HepG2 (cell line): ENCODE measurements around the gene TMEM131. TPM values are rescaled to one million over a fixed set of nuclear protein-coding genes. Genes with fewer than 3 reads are reported as not detected.

Experiments
- ATAC-seq: fragments of 200-7000 bp; cut with Tn5 transposase; 3 replicates; pipeline ENCODE4 v1.9.1; 2020; ENCODE audit warnings: mild to moderate bottlenecking, moderate library complexity
- BruUV-seq: library from RNA; stranded (reverse); fragments of 400-500 nt; replicated peaks from 2 replicates; lab custom pipeline; 2021; lab: Mats Ljungman, UMichigan
- CTCF ChIA-PET: fragments of 300-600 bp; formaldehyde crosslinking; extraction: SDS; loops from one replicate; lab custom pipeline; 2021; ENCODE audit warnings: low total read pairs, inconsistent platforms, low intra/inter-chr PET ratio; lab: Yijun Ruan, JAX
- POLR2A ChIA-PET: fragments of 350-600 bp; sonication (Branson Sonifier 250); formaldehyde crosslinking; loops from one replicate; lab custom pipeline; 2020; ENCODE audit warnings: antibody characterized with exemption, inconsistent platforms; lab: Yijun Ruan, JAX
- DNase-seq: peaks from one replicate; pipeline ENCODE4 v3.0.0-alpha.2; 2015; ENCODE audit warnings: low spot score
- FAIRE-seq: peaks from 3 replicates; lab custom pipeline; 2011; peaks lifted over from hg19 to GRCh38; lab: Jason Lieb, UNC
- H2AFZ ChIP-seq: one replicate; pipeline ENCODE4 v1.6.1; 2011; ENCODE audit warnings: low read length, inconsistent platforms
- H3K27ac ChIP-seq: fragments of 300-600 bp; 3 replicates; pipeline ENCODE4 v1.8.0; 2011; ENCODE audit warnings: mixed run types, mild to moderate bottlenecking, mixed read lengths, low read length, inconsistent platforms; ENCODE audit not compliant: insufficient read depth; ENCODE audit errors: extremely low read length
- H3K27me3 ChIP-seq, 2 experiments: fragments of 200-600 bp in 1 of 2; 2 replicates in 1 of 2; 3 replicates in 1 of 2; pipeline versions ENCODE4 v1.6.0 to v1.8.0; 2011; ENCODE audit warnings: low read length in 2 of 2, mild to moderate bottlenecking in 2 of 2, moderate library complexity in 2 of 2, inconsistent platforms in 1 of 2; ENCODE audit not compliant: insufficient read depth in 2 of 2, control insufficient read depth in 1 of 2
- H3K36me3 ChIP-seq, 2 experiments: fragments of 200-600 bp in 1 of 2; replicated peaks in 1 of 2; 2 replicates in 1 of 2; 3 replicates in 1 of 2; pipeline versions ENCODE4 v1.5.1 to v1.8.0; 2011; ENCODE audit warnings: low read length in 2 of 2, inconsistent platforms in 1 of 2; ENCODE audit not compliant: insufficient read depth in 2 of 2, control insufficient read depth in 1 of 2
- H3K4me1 ChIP-seq: 2 replicates; pipeline ENCODE4 v1.5.1; 2012; ENCODE audit warnings: low read length, inconsistent platforms; ENCODE audit not compliant: insufficient read depth
- H3K4me2 ChIP-seq: 2 replicates; pipeline ENCODE4 v1.6.0; 2011; ENCODE audit warnings: low read depth, low read length, inconsistent platforms
- H3K4me3 ChIP-seq, 3 experiments: fragments of 200-600 bp in 1 of 3; sonication (generic), shearing (Covaris generic) in 1 of 3; replicated peaks in 1 of 3; 2 replicates each; pipeline ENCODE4 v1.5.1; 2011 to 2016; ENCODE audit warnings: low read length in 3 of 3, inconsistent platforms in 2 of 3, low read depth in 2 of 3, mild to moderate bottlenecking in 2 of 3, control low read depth in 1 of 3, mixed read lengths in 1 of 3; ENCODE audit not compliant: insufficient read depth in 1 of 3
- H3K79me2 ChIP-seq: one replicate; pipeline ENCODE4 v1.6.1; 2011; ENCODE audit warnings: low read length, inconsistent platforms; ENCODE audit not compliant: insufficient read depth
- H3K9ac ChIP-seq: 2 replicates; pipeline ENCODE4 v1.6.0; 2011; ENCODE audit warnings: mild to moderate bottlenecking, low read depth, low read length, inconsistent platforms; ENCODE audit not compliant: insufficient read depth
- H3K9me3 ChIP-seq: 2 replicates; pipeline ENCODE4 v1.5.1; 2012; ENCODE audit warnings: mild to moderate bottlenecking, low read length
- H4K20me1 ChIP-seq: 2 replicates; pipeline ENCODE4 v1.6.0; 2011; ENCODE audit warnings: inconsistent platforms, mild to moderate bottlenecking, low read length, moderate library complexity; ENCODE audit not compliant: insufficient read depth
- MTF1 ChIP-seq: sonication (generic); formaldehyde crosslinking; IDR thresholded peaks from 2 replicates; pipeline ENCODE4 v1.5.0; 2020; ENCODE audit warnings: missing genetic modification reagents
- NAIF1 ChIP-seq: sonication (generic); formaldehyde crosslinking; IDR thresholded peaks from 2 replicates; pipeline ENCODE4 v1.5.0; 2020; ENCODE audit warnings: mild to moderate bottlenecking, missing genetic modification reagents, borderline replicate concordance
- RAD21 ChIP-seq: fragments of 450-650 bp; formaldehyde crosslinking; IDR thresholded peaks from 2 replicates; pipeline ENCODE4 v1.5.0; 2020; ENCODE audit warnings: mild to moderate bottlenecking
- RXRA ChIP-seq: sonication (generic); formaldehyde crosslinking; IDR thresholded peaks from 2 replicates; pipeline ENCODE4 v1.5.1; 2020; ENCODE audit warnings: missing genetic modification reagents
- SIN3B ChIP-seq: fragments of 150-350 bp; IDR thresholded peaks from 2 replicates; pipeline ENCODE4 v1.6.1; 2014; ENCODE audit warnings: low read length
- SMARCE1 ChIP-seq: fragments of 450-650 bp; IDR thresholded peaks from 2 replicates; pipeline ENCODE4 v1.6.1; 2017; ENCODE audit warnings: borderline replicate concordance
- ZBTB42 ChIP-seq: sonication (generic); formaldehyde crosslinking; IDR thresholded peaks from 2 replicates; pipeline ENCODE4 v1.5.0; 2020; ENCODE audit warnings: mild to moderate bottlenecking, missing genetic modification reagents
- ZNF431 ChIP-seq: sonication (generic); formaldehyde crosslinking; IDR thresholded peaks from 2 replicates; pipeline ENCODE4 v1.9.0; 2022; ENCODE audit warnings: missing genetic modification reagents, low read depth, mild to moderate bottlenecking, borderline replicate concordance
- ZNF446 ChIP-seq: sonication (generic); formaldehyde crosslinking; IDR thresholded peaks from 2 replicates; pipeline ENCODE4 v1.5.0; 2020; ENCODE audit warnings: mild to moderate bottlenecking, missing genetic modification reagents
- ZNF549 ChIP-seq: sonication (generic); formaldehyde crosslinking; IDR thresholded peaks from 2 replicates; pipeline ENCODE4 v1.5.0; 2020; ENCODE audit warnings: missing genetic modification reagents
- WGBS: methylation state at CpG from one replicate; pipeline ENCODE4 v1.1.6; 2017; ENCODE audit warnings: low lambda C conversion rate; 5-methylcytosine and 5-hydroxymethylcytosine counted together
- in situ Hi-C: cut with HindIII; loops from 2 replicates; pipeline ENCODE4 v1.10.0; 2017; ENCODE audit warnings: low pct_unique_long_range_greater_than_20kb; ENCODE audit not compliant: extremely low pct_ligation_motif_present
- intact Hi-C: fragments of 100-400 bp; cut with micrococcal nuclease; formaldehyde crosslinking; loops from one replicate; pipeline ENCODE4 v1.10.0; 2022; ENCODE audit not compliant: unreplicated experiment
- polyA plus RNA-seq, 8 experiments: library from polyadenylated mRNA; depleted of rRNA in 3 of 8; stranded (reverse) in 7 of 8; unstranded in 1 of 8; fragments of >200 nt; fragmentation: Illumina TruSeq in 4 of 8; extraction: Trizol in 4 of 8; gene quantifications; 2 replicates each; pipeline versions ENCODE4 v1.2.1 to v1.2.3, GENCODE V29; 2011 to 2016; ENCODE audit warnings: low read depth in 4 of 8, missing spikeins in 1 of 8, mixed read lengths in 1 of 8; ENCODE audit not compliant: insufficient read depth in 1 of 8
- total RNA-seq, 5 experiments: library from RNA; depleted of rRNA; stranded (reverse); fragments of >200 nt; fragmentation: Illumina TruSeq; extraction: Trizol; gene quantifications; 2 replicates each; pipeline ENCODE4 v1.2.3, GENCODE V29; 2016; ENCODE audit warnings: low read depth in 1 of 5
- TF ChIP-seq, protein P1 (sequence below): sonication (generic); formaldehyde crosslinking; IDR thresholded peaks from 2 replicates; pipeline ENCODE4 v1.8.0; 2022; ENCODE audit warnings: mild to moderate bottlenecking, missing genetic modification reagents, moderate library complexity
- TF ChIP-seq, protein P2 (sequence below): sonication (generic); formaldehyde crosslinking; IDR thresholded peaks from 2 replicates; pipeline ENCODE4 v1.8.0; 2022; ENCODE audit warnings: missing genetic modification reagents, mild to moderate bottlenecking, borderline replicate concordance
- TF ChIP-seq, protein P3 (sequence below): sonication (generic); formaldehyde crosslinking; IDR thresholded peaks from 2 replicates; pipeline ENCODE4 v1.5.0; 2020; ENCODE audit warnings: mild to moderate bottlenecking, missing genetic modification reagents
- TF ChIP-seq, protein P4 (sequence below): sonication (generic); formaldehyde crosslinking; IDR thresholded peaks from 2 replicates; pipeline ENCODE4 v1.8.0; 2022; ENCODE audit warnings: mild to moderate bottlenecking, missing genetic modification reagents, borderline replicate concordance

The TMEM131 gene
- total and polyA plus RNA-seq, 2 of the 13 experiments (the other 11 are each of a cell fraction or from before 2014, with no cell fraction given): 17.9 to 19.5 TPM

DNA sequence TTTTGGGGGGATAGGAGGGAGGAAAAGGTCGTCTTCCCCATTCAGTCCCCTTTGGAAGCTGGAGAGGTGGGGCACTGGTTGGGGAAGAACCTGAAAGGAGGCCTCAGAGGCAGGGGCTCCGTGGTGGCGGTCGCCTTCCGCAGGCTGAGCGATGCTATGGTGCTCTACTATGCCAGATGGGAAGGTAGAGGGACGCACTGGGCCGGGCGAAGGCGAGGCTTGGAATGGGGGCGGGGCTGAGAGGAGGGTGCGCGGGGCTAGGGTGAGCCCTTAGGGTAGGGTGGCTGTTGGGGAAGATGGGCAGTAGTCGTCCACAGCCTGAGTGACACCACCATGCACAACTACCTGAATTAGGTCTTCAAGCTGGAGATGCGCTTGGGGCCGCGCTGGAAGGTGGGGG, 271.2 kb downstream of the TMEM131 start:
- Histone ChIP-seq H3K36me3 (no peaks in the 10 kb centered on the region), H3K4me3 (no peak overlapping the region), H3K9me3 (no peaks in the 10 kb centered on the region), H3K27ac (no peak overlapping the region), H3K27me3 (no peaks in the 10 kb centered on the region; a peak in 1 of 5 replicates), H3K4me1 (no peaks in the 10 kb centered on the region), H2AFZ (no peak overlapping the region), H3K4me2 (no peak overlapping the region), H4K20me1 (no peaks in the 10 kb centered on the region), H3K79me2 (no peaks in the 10 kb centered on the region), H3K9ac (no peak overlapping the region)
- TF ChIP-seq, protein P1, sequence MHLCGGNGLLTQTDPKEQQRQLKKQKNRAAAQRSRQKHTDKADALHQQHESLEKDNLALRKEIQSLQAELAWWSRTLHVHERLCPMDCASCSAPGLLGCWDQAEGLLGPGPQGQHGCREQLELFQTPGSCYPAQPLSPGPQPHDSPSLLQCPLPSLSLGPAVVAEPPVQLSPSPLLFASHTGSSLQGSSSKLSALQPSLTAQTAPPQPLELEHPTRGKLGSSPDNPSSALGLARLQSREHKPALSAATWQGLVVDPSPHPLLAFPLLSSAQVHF: no peak
- no peak for TF ChIP-seq RXRA (CRISPR knock-in tag)
- TF ChIP-seq ZNF549 (CRISPR knock-in tag): no peak
- TF ChIP-seq, protein P2, sequence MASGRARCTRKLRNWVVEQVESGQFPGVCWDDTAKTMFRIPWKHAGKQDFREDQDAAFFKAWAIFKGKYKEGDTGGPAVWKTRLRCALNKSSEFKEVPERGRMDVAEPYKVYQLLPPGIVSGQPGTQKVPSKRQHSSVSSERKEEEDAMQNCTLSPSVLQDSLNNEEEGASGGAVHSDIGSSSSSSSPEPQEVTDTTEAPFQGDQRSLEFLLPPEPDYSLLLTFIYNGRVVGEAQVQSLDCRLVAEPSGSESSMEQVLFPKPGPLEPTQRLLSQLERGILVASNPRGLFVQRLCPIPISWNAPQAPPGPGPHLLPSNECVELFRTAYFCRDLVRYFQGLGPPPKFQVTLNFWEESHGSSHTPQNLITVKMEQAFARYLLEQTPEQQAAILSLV (CRISPR knock-in tag): no peak
- no peak for TF ChIP-seq ZNF446 (CRISPR knock-in tag)
- TF ChIP-seq MTF1 (CRISPR knock-in tag): no peak
- TF ChIP-seq, protein P3, sequence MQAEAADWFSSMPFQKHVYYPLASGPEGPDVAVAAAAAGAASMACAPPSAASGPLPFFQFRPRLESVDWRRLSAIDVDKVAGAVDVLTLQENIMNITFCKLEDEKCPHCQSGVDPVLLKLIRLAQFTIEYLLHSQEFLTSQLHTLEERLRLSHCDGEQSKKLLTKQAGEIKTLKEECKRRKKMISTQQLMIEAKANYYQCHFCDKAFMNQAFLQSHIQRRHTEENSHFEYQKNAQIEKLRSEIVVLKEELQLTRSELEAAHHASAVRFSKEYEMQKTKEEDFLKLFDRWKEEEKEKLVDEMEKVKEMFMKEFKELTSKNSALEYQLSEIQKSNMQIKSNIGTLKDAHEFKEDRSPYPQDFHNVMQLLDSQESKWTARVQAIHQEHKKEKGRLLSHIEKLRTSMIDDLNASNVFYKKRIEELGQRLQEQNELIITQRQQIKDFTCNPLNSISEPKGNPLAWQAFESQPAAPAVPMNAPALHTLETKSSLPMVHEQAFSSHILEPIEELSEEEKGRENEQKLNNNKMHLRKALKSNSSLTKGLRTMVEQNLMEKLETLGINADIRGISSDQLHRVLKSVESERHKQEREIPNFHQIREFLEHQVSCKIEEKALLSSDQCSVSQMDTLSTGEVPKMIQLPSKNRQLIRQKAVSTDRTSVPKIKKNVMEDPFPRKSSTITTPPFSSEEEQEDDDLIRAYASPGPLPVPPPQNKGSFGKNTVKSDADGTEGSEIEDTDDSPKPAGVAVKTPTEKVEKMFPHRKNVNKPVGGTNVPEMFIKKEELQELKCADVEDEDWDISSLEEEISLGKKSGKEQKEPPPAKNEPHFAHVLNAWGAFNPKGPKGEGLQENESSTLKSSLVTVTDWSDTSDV: no peak
- TF ChIP-seq ZNF431 (CRISPR knock-in tag): no peak
- TF ChIP-seq, protein P4, sequence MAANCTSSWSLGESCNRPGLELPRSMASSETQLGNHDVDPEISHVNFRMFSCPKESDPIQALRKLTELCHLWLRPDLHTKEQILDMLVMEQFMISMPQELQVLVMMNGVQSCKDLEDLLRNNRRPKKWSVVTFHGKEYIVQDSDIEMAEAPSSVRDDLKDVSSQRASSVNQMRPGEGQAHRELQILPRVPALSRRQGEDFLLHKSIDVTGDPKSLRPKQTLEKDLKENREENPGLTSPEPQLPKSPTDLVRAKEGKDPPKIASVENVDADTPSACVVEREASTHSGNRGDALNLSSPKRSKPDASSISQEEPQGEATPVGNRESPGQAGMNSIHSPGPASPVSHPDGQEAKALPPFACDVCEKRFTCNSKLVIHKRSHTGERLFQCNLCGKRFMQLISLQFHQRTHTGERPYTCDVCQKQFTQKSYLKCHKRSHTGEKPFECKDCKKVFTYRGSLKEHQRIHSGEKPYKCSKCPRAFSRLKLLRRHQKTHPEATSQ (CRISPR knock-in tag): no peak
- TF ChIP-seq NAIF1: no peak
- no peak for TF ChIP-seq SIN3B
- no peak for TF ChIP-seq RAD21
- TF ChIP-seq SMARCE1: no peak
- no peak for TF ChIP-seq ZBTB42 (CRISPR knock-in tag)
- WGBS: 76% methylated on average over 17 of the region's 17 CpGs
- DNase-seq: no peak
- intact Hi-C loops (no loop called here), in situ Hi-C loops (no loop called here)
- ATAC-seq: no peak
- no peak for FAIRE-seq
- no TSS peak for BruUV-seq
- ChIA-PET CTCF (no interaction called here), POLR2A (no interaction called here)
